CD14-positive monocyte (primary cell): ENCODE results near the gene VDAC1. TPM values are rescaled to one million over a fixed set of nuclear protein-coding genes. Genes with fewer than 3 reads are reported as not detected.

Experiments used
- DNase-seq, 3 donors: peaks; one replicate each; pipeline ENCODE4 v3.0.0-alpha.2; 2011 to 2022
- H2AFZ ChIP-seq: 2 replicates; pipeline ENCODE4 v1.6.0; 2012; ENCODE audit warnings: mild to moderate bottlenecking, low read depth, low read length, inconsistent platforms; ENCODE audit not compliant: insufficient read depth, poor library complexity, severe bottlenecking
- H3K27ac ChIP-seq, 2 donors: 1 replicate in 1 of 2; 2 replicates in 1 of 2; pipeline ENCODE4 v1.5.1; 2012 to 2013; ENCODE audit warnings: low read length in 2 of 2, control low read depth in 1 of 2, inconsistent platforms in 1 of 2, low read depth in 1 of 2, mild to moderate bottlenecking in 1 of 2
- H3K27me3 ChIP-seq, 2 donors: one replicate each; pipeline versions ENCODE4 v1.6.0 to v1.6.1; 2011 to 2013; ENCODE audit warnings: low read length in 2 of 2; ENCODE audit not compliant: control insufficient read depth in 2 of 2, insufficient read depth in 2 of 2
- H3K36me3 ChIP-seq, 2 donors: replicated peaks in 1 of 2; 1 replicate in 1 of 2; 2 replicates in 1 of 2; pipeline versions ENCODE4 v1.5.1 to v1.6.1; 2012 to 2013; ENCODE audit warnings: low read length in 2 of 2, control low read depth in 1 of 2, inconsistent platforms in 1 of 2, mild to moderate bottlenecking in 1 of 2; ENCODE audit not compliant: insufficient read depth in 2 of 2, control insufficient read depth in 1 of 2
- H3K4me1 ChIP-seq, 2 donors: 1 replicate in 1 of 2; 2 replicates in 1 of 2; pipeline versions ENCODE4 v1.5.1 to v1.6.1; 2012 to 2013; ENCODE audit warnings: low read length in 2 of 2, control low read depth in 1 of 2, inconsistent platforms in 1 of 2, mild to moderate bottlenecking in 1 of 2, moderate library complexity in 1 of 2; ENCODE audit not compliant: insufficient read depth in 2 of 2, control insufficient read depth in 1 of 2
- H3K4me2 ChIP-seq: replicated peaks from 2 replicates; pipeline ENCODE3; 2012; ENCODE audit warnings: low read length, moderate library complexity, mild to moderate bottlenecking; ENCODE audit not compliant: poor library complexity, severe bottlenecking; ENCODE audit errors: extremely low read depth
- H3K4me3 ChIP-seq, 3 experiments: fragments of 200-600 bp in 1 of 3; sonication (generic) in 1 of 3; replicated peaks in 1 of 3; 1 replicate in 2 of 3; 2 replicates in 1 of 3; pipeline ENCODE4 v1.5.1; 2011 to 2013; ENCODE audit warnings: low read length in 3 of 3, mild to moderate bottlenecking in 3 of 3, control low read depth in 2 of 3, low read depth in 2 of 3, inconsistent platforms in 1 of 3, moderate library complexity in 1 of 3
- H3K79me2 ChIP-seq: 2 replicates; pipeline ENCODE4 v1.6.0; 2012; ENCODE audit warnings: mild to moderate bottlenecking, control low read depth, inconsistent platforms, low read length, moderate library complexity; ENCODE audit not compliant: insufficient read depth
- H3K9ac ChIP-seq: 2 replicates; pipeline ENCODE4 v1.6.0; 2017; ENCODE audit warnings: low read length, mild to moderate bottlenecking; ENCODE audit not compliant: insufficient read depth, poor library complexity, severe bottlenecking
- H3K9me3 ChIP-seq, 2 donors: replicated peaks in 1 of 2; 1 replicate in 1 of 2; 2 replicates in 1 of 2; pipeline versions ENCODE4 v1.5.1 to v1.6.1; 2012 to 2013; ENCODE audit warnings: low read length in 2 of 2, control low read depth in 1 of 2; ENCODE audit not compliant: control insufficient read depth in 1 of 2, insufficient read depth in 1 of 2
- H4K20me1 ChIP-seq: 2 replicates; pipeline ENCODE4 v1.6.0; 2012; ENCODE audit warnings: mild to moderate bottlenecking, low read length, control low read depth, moderate library complexity; ENCODE audit not compliant: insufficient read depth
- H3K27ac Mint-ChIP-seq, 7 donors: one replicate each; pipeline ENCODE4 v1.8.0; 2020; ENCODE audit warnings: mild to moderate bottlenecking in 7 of 7, mixed read lengths in 7 of 7, moderate library complexity in 6 of 7, inconsistent platforms in 2 of 7
- H3K27me3 Mint-ChIP-seq, 3 donors: one replicate each; pipeline ENCODE4 v1.8.0; 2021 to 2022; ENCODE audit warnings: low read depth in 3 of 3, mild to moderate bottlenecking in 3 of 3, mixed read lengths in 3 of 3, moderate library complexity in 3 of 3, inconsistent platforms in 1 of 3
- H3K36me3 Mint-ChIP-seq, 2 donors: one replicate each; pipeline ENCODE4 v1.8.0; 2020; ENCODE audit warnings: mixed read lengths in 2 of 2, inconsistent platforms in 1 of 2, mild to moderate bottlenecking in 1 of 2
- H3K4me1 Mint-ChIP-seq: one replicate; pipeline ENCODE4 v1.8.0; 2020; ENCODE audit warnings: mild to moderate bottlenecking, mixed read lengths
- H3K4me3 Mint-ChIP-seq, 2 donors: one replicate each; pipeline ENCODE4 v1.8.0; 2020; ENCODE audit warnings: mild to moderate bottlenecking in 2 of 2, mixed read lengths in 2 of 2, moderate library complexity in 1 of 2
- H3K9me3 Mint-ChIP-seq, 7 donors: one replicate each; pipeline ENCODE4 v1.8.0; 2020 to 2022; ENCODE audit warnings: mixed read lengths in 7 of 7, mild to moderate bottlenecking in 6 of 7, moderate library complexity in 6 of 7, inconsistent platforms in 2 of 7
- WGBS: methylation state at CpG from one replicate; pipeline ENCODE4 v1.1.5; 2013; ENCODE audit warnings: missing lambda C conversion rate; ENCODE audit not compliant: insufficient coverage; 5-methylcytosine and 5-hydroxymethylcytosine counted together
- intact Hi-C, 2 donors: fragments of 100-400 bp; cut with micrococcal nuclease; formaldehyde crosslinking; loops; one replicate each; pipeline versions ENCODE4 v1.15.0 to v1.15.1; 2023
- polyA plus RNA-seq, 3 donors: library from polyadenylated mRNA; depleted of rRNA in 1 of 3; unstranded in 2 of 3; stranded (reverse) in 1 of 3; fragments of 300-500 nt in 2 of 3; fragments of >200 nt in 1 of 3; fragmentation: Illumina TruSeq in 2 of 3; gene quantifications; 1 replicate in 2 of 3; 2 replicates in 1 of 3; pipeline ENCODE4 v1.2.3, GENCODE V29; 2012 to 2021
- TF ChIP-seq, protein P1 (sequence below): fragments of 200-600 bp; IDR thresholded peaks from one replicate; pipeline ENCODE4 v1.8.0; 2022; ENCODE audit warnings: antibody characterized with exemption, mild to moderate bottlenecking

Gene VDAC1
- polyA plus RNA-seq, 3 donors: 59.9 to 107 (median 84.4) TPM

DNA sequence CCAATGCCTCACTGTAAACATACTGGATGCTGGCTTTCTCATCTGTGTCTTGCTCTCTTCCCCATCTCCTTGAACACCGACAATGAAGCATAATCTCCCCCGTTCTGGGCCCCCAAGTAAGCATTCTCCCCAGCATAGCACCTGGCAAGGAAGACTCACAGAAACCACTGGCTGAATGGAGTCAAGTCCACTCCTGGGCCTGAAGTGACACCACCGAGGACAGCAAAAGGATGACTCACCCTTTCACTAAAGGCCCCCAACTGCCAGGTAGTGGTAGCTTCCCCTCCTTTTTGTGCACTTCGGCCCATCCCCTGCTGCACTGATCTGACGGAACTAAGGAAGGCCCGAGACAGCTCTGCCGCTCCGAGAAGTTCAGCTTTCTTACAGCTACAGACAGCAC, 9.4 kb downstream of the VDAC1 start:
- Histone ChIP-seq H3K27me3 (no peaks in the 10 kb centered on the region), H3K27ac (no peak overlapping the region), H3K9me3 (no peaks in the 10 kb centered on the region), H3K4me3 (no peak overlapping the region), H3K4me2 (no peak overlapping the region), H2AFZ (no peak overlapping the region), H3K79me2 (peaks cover 84% of the 10 kb centered on the region), H3K36me3 (peaks cover 10 to 20% of the 10 kb centered on the region in 2 donors), H3K9ac (no peak overlapping the region), H4K20me1 (peaks cover 91% of the 10 kb centered on the region), H3K4me1 (no peaks in the 10 kb centered on the region)
- intact Hi-C loops: no loop called here
- Mint-ChIP-seq H3K4me3 (no peak overlapping the region), H3K36me3 (peaks cover 11 to 30% of the 10 kb centered on the region in 2 donors), H3K4me1 (peaks cover 16% of the 10 kb centered on the region), H3K27ac (peak overlapping the region in 2 of 7 donors; percentile 22 to 36), H3K9me3 (no peaks in the 10 kb centered on the region), H3K27me3 (no peaks in the 10 kb centered on the region)
- DNase-seq: no peak
- TF ChIP-seq, protein P1, sequence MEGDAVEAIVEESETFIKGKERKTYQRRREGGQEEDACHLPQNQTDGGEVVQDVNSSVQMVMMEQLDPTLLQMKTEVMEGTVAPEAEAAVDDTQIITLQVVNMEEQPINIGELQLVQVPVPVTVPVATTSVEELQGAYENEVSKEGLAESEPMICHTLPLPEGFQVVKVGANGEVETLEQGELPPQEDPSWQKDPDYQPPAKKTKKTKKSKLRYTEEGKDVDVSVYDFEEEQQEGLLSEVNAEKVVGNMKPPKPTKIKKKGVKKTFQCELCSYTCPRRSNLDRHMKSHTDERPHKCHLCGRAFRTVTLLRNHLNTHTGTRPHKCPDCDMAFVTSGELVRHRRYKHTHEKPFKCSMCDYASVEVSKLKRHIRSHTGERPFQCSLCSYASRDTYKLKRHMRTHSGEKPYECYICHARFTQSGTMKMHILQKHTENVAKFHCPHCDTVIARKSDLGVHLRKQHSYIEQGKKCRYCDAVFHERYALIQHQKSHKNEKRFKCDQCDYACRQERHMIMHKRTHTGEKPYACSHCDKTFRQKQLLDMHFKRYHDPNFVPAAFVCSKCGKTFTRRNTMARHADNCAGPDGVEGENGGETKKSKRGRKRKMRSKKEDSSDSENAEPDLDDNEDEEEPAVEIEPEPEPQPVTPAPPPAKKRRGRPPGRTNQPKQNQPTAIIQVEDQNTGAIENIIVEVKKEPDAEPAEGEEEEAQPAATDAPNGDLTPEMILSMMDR: no peak
- 82% methylated on average over 3 of the region's 8 CpGs for WGBS

DNA sequence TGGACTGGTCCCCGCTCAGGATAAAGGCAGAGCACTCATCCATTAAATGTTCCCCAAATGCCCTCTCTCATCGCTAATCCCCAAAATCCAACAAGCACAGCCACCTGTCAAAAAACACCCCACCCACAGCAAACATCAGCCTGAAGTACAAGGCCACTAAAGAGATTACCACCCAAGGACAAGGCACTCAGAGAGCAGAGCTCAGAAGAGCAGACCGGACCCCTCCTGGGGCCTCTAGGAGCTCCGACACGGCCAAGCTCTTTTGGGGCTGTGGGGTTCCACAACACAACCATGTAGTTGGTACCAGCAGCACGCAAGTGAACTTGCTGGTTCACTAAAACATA, 9.8 kb downstream of the VDAC1 start:
- no peaks in the 10 kb centered on the region for H3K4me1 ChIP-seq

More for the DNA sequence above, 9.8 kb downstream of the VDAC1 start:
- peaks cover 90% of the 10 kb centered on the region for H4K20me1 ChIP-seq
- intact Hi-C loops: no loop called here
- no peak for DNase-seq
- no peaks in the 10 kb centered on the region for H3K9me3 ChIP-seq
- TF ChIP-seq, protein P1: no peak
- Mint-ChIP-seq H3K27me3 (no peaks in the 10 kb centered on the region), H3K9me3 (no peaks in the 10 kb centered on the region), H3K27ac (peak overlapping the region in 2 of 7 donors; percentile 12 to 15), H3K4me3 (no peak overlapping the region), H3K36me3 (peaks cover 15 to 34% of the 10 kb centered on the region in 2 donors), H3K4me1 (peaks cover 16% of the 10 kb centered on the region)
- no peak overlapping the region for H3K4me3 ChIP-seq
- no peak overlapping the region for H3K4me2 ChIP-seq
- peaks cover 80% of the 10 kb centered on the region for H3K79me2 ChIP-seq
- peaks cover 14 to 20% of the 10 kb centered on the region in 2 donors for H3K36me3 ChIP-seq
- 97% methylated on average over 6 of the region's 6 CpGs for WGBS
- H3K27me3 ChIP-seq: no peaks in the 10 kb centered on the region
- H2AFZ ChIP-seq: no peak overlapping the region
- H3K9ac ChIP-seq: no peak overlapping the region
- no peak overlapping the region for H3K27ac ChIP-seq
